GM19023 (cell line): ENCODE measurements around the gene SLC35A2.
"Not testable (repeated sequence)": the region's sequence is repeated elsewhere in the genome, so short reads cannot be mapped to it uniquely, and the experiment has no call there.

Source experiments
- ATAC-seq: cut with Tn5 transposase; IDR thresholded peaks from one replicate; pipeline ENCODE4 v1.9.1; 2021; ENCODE audit warnings: mild to moderate bottlenecking, moderate library complexity; ENCODE audit not compliant: unreplicated experiment

Gene SLC35A2

DNA sequence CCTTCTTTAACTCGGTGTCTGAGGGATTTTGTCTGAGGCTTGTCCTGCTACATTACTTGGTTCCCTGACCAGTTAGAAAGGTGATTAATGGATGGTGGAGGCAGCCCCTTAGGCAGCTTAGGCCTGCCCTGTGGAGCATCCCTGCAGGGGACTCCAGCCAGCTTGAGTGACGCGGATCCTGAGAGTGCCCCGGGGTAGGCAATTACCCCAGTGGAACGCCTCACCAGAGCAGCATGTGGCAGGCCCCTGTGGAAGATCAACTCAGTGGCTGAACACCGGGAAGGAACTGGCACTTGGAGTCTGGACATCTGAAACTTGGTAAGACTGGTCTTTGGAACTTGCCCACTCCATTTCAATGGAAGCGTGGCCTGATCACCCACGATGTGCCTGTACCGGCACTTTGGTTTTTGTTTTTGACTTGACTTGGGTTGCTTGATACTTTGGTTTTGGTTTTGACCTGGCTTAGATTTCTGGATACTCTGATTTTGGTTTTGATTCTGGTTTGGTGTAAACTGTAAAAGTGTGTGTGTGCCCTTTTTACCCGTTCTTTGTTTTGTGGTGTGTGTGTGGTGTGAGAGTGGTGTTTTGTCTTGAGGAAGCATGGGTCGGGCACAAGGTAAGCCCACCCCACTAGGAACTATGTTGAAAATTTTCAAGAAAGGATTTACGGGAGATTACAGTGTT, 57.2 kb downstream of the SLC35A2 start:
- ATAC-seq = not testable (repeated sequence)

DNA sequence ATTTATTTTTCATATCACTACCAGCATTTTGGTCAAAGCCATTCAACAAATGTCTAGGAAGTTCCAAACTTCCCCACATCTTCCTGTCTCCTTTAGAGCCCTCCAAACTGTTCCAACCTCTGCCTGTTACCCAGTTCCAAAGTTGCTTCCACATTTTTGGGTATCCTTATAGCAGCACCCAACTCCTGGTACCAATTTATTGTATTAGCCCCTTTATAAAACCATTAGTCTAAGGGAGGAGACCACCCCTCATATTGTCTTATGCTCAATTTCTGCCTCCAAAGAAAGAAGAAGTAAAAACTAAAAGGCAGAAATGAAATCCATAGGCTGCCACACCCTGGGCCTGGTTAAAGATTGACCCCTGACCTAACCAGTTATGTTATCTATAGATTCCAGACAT, 58.0 kb downstream of the SLC35A2 start:
- ATAC-seq = not testable (repeated sequence)
